Activated naive CD4-positive, alpha-beta T cell treated with anti-CD3 and anti-CD28 coated beads for 36 hours (primary cell): ENCODE data around the gene TM9SF1. TPM values are rescaled to one million over a fixed set of nuclear protein-coding genes. Genes with fewer than 3 reads are reported as not detected.

ENCODE experiments used
- CTCF ChIA-PET: fragments of 350-600 bp; sonication (Branson Sonifier 250); formaldehyde crosslinking; loops from one replicate; lab custom pipeline; 2021; ENCODE audit warnings: antibody characterized with exemption; lab: Charles Lee
- DNase-seq: peaks from one replicate; pipeline ENCODE4 v3.0.0-alpha.2; 2020
- H3K27ac Mint-ChIP-seq: one replicate; pipeline ENCODE4 v1.8.0; 2021; ENCODE audit warnings: mild to moderate bottlenecking, mixed read lengths
- H3K27me3 Mint-ChIP-seq: one replicate; pipeline ENCODE4 v1.8.0; 2021; ENCODE audit warnings: low read depth, mixed read lengths
- H3K36me3 Mint-ChIP-seq: one replicate; pipeline ENCODE4 v1.8.0; 2021; ENCODE audit warnings: low read depth, mixed read lengths
- H3K4me1 Mint-ChIP-seq: one replicate; pipeline ENCODE4 v1.8.0; 2021; ENCODE audit warnings: low read depth, mixed read lengths
- H3K4me3 Mint-ChIP-seq: one replicate; pipeline ENCODE4 v1.8.0; 2021; ENCODE audit warnings: mild to moderate bottlenecking, moderate library complexity, mixed read lengths
- H3K9me3 Mint-ChIP-seq: one replicate; pipeline ENCODE4 v1.8.0; 2021; ENCODE audit warnings: mixed read lengths
- intact Hi-C: fragments of 100-400 bp; cut with micrococcal nuclease; formaldehyde crosslinking; loops from one replicate; pipeline ENCODE4 v1.15.1; 2023
- total RNA-seq, 2 experiments: library from RNA; stranded (reverse); gene quantifications; one replicate each; pipeline ENCODE4 v1.2.3, GENCODE V29; 2021

The TM9SF1 gene
- total RNA-seq, result 10 to 100 TPM; 14.7 to 15.1 TPM

- Mint-ChIP-seq H3K9me3 (no peaks in the 10 kb centered on the region), H3K4me1 (peaks cover 56% of the 10 kb centered on the region), H3K27me3 (no peaks in the 10 kb centered on the region), H3K27ac (peak within 1 kb of the TSS; percentile 93), H3K4me3 (peak within 1 kb of the TSS; percentile 96), H3K36me3 (peaks cover 31% of the 10 kb centered on the region)
- intact Hi-C loops, result loop anchor here (1.0 kb wide), 9 partner anchors 18 to 102 kb away; partner anchors contain the start of genes CHMP4A, EMC9, GMPR2 and IRF9
- CTCF ChIA-PET, result interaction anchor here (0.7 to 2.8 kb wide), 8 partner anchors 18 to 236 kb away, joined by 3 to 10 read pairs (median 3); partner anchors contain the start of genes CHMP4A, CIDEB and TINF2
- peak; percentile 89 for DNase-seq
These were observed at the start of gene TM9SF1 for GRCh38 chr14:24195186-24196070. Gene TM9SF1, minus strand, starts transcription at chr14:24195441. Its CDS starts 422 bp downstream, at chr14:24195019.

- Mint-ChIP-seq H3K4me1 (peaks cover 47% of the 10 kb centered on the region), H3K27me3 (no peaks in the 10 kb centered on the region), H3K36me3 (peaks cover 22% of the 10 kb centered on the region), H3K27ac (peak overlapping the region; percentile 100), H3K9me3 (no peaks in the 10 kb centered on the region), H3K4me3 (peak overlapping the region; percentile 97)
- no peak for DNase-seq
- CTCF ChIA-PET, result interaction anchor here (0.7 to 9.5 kb wide), 27 partner anchors 8 to 368 kb away, joined by 3 to 310 read pairs (median 9); partner anchors contain the start of genes CHMP4A, CIDEB, DHRS1 and GMPR2
- intact Hi-C loops, result loop anchor here (1.0 to 2.0 kb wide), 5 partner anchors 45 to 185 kb away; no protein-coding TSS in a partner anchor
These were observed 48.1 kb upstream of the TM9SF1 start for GRCh38 chr14:24243336-24243836.

GRCh38 chr14:24241829-24242443 lies 46.7 kb upstream of the TM9SF1 start:
- CTCF ChIA-PET, result interaction anchor here (0.7 to 9.5 kb wide), 34 partner anchors 8 to 195 kb away, joined by 3 to 310 read pairs (median 7); partner anchors contain the start of genes CHMP4A, CIDEB, DCAF11 and DHRS1
- no peaks in the 10 kb centered on the region for H3K9me3 Mint-ChIP-seq
- intact Hi-C loops, result loop anchor here (1.0 to 2.0 kb wide), 14 partner anchors 10 to 228 kb away; partner anchors contain the start of genes DCAF11, EMC9, GMPR2 and IPO4
- peak; percentile 94 for DNase-seq
- H3K36me3 Mint-ChIP-seq, result peaks cover 34% of the 10 kb centered on the region
- peak overlapping the region; percentile 97 for H3K4me3 Mint-ChIP-seq
- H3K27me3 Mint-ChIP-seq, result no peaks in the 10 kb centered on the region
- H3K4me1 Mint-ChIP-seq, result peaks cover 49% of the 10 kb centered on the region
- peak overlapping the region; percentile 100 for H3K27ac Mint-ChIP-seq

- CTCF ChIA-PET, result interaction anchor here (0.7 to 9.5 kb wide), 7 partner anchors 21 to 93 kb away, joined by 3 to 310 read pairs (median 19); partner anchors contain the start of genes CHMP4A, CIDEB, DHRS1 and LTB4R2
- no peaks in the 10 kb centered on the region for H3K27me3 Mint-ChIP-seq
- H3K4me1 Mint-ChIP-seq, result peaks cover 53% of the 10 kb centered on the region
- intact Hi-C loops, result no loop called here
- H3K4me3 Mint-ChIP-seq, result peak overlapping the region; percentile 97
- H3K9me3 Mint-ChIP-seq, result no peaks in the 10 kb centered on the region
- H3K27ac Mint-ChIP-seq, result peak overlapping the region; percentile 79
- no peak for DNase-seq
- peaks cover 36% of the 10 kb centered on the region for H3K36me3 Mint-ChIP-seq
These were observed 45.1 kb upstream of the TM9SF1 start for GRCh38 chr14:24240110-24240918.

- CTCF ChIA-PET, result interaction anchor here (0.6 to 4.0 kb wide), 6 partner anchors 14 to 193 kb away, joined by 3 to 24 read pairs (median 6); partner anchors contain the start of genes CIDEB and MDP1
- Mint-ChIP-seq H3K27ac (peak overlapping the region; percentile 79), H3K4me1 (peaks cover 66% of the 10 kb centered on the region), H3K9me3 (no peaks in the 10 kb centered on the region), H3K27me3 (no peaks in the 10 kb centered on the region), H3K36me3 (peaks cover 42% of the 10 kb centered on the region), H3K4me3 (no peak overlapping the region)
- intact Hi-C loops, result no loop called here
- DNase-seq, result no peak
These were observed 43.3 kb upstream of the TM9SF1 start for GRCh38 chr14:24238527-24239037.

- intact Hi-C loops, result no loop called here
- H3K27ac Mint-ChIP-seq, result peak overlapping the region; percentile 79
These were observed 42.9 kb upstream of the TM9SF1 start for GRCh38 chr14:24238123-24238522.

GRCh38 chr14:24237463-24237955 lies 42.3 kb upstream of the TM9SF1 start:
- Mint-ChIP-seq H3K27me3 (no peaks in the 10 kb centered on the region), H3K36me3 (peaks cover 42% of the 10 kb centered on the region), H3K9me3 (no peaks in the 10 kb centered on the region), H3K27ac (peak overlapping the region; percentile 79), H3K4me3 (no peak overlapping the region), H3K4me1 (peaks cover 69% of the 10 kb centered on the region)
- intact Hi-C loops, result no loop called here
- CTCF ChIA-PET, result interaction anchor here (1.4 to 4.0 kb wide), 4 partner anchors 13 to 70 kb away, joined by 3 to 24 read pairs (median 10); partner anchors contain the start of genes CIDEB and MDP1
- DNase-seq, result no peak

More at GRCh38 chr14:24238123-24238522, 42.9 kb upstream of the TM9SF1 start:
- DNase-seq, result no peak
- Mint-ChIP-seq H3K27me3 (no peaks in the 10 kb centered on the region), H3K4me3 (no peak overlapping the region), H3K36me3 (peaks cover 42% of the 10 kb centered on the region), H3K9me3 (no peaks in the 10 kb centered on the region), H3K4me1 (peaks cover 68% of the 10 kb centered on the region)
- CTCF ChIA-PET, result interaction anchor here (0.9 to 4.0 kb wide), 5 partner anchors 13 to 193 kb away, joined by 3 to 24 read pairs (median 6); partner anchors contain the start of genes CIDEB and MDP1

GRCh38 chr14:24236689-24237462 lies 41.6 kb upstream of the TM9SF1 start:
- peak overlapping the region; percentile 2 for H3K27ac Mint-ChIP-seq
- no peaks in the 10 kb centered on the region for H3K9me3 Mint-ChIP-seq
- H3K4me1 Mint-ChIP-seq, result peaks cover 67% of the 10 kb centered on the region
- intact Hi-C loops, result no loop called here
- CTCF ChIA-PET, result interaction anchor here (1.4 to 4.0 kb wide), 3 partner anchors 12 to 71 kb away, joined by 3 to 24 read pairs (median 17); partner anchors contain the start of gene CIDEB
- H3K36me3 Mint-ChIP-seq, result peaks cover 40% of the 10 kb centered on the region
- DNase-seq, result no peak
- no peaks in the 10 kb centered on the region for H3K27me3 Mint-ChIP-seq
- H3K4me3 Mint-ChIP-seq, result no peak overlapping the region

GRCh38 chr14:24235804-24236688 lies 40.8 kb upstream of the TM9SF1 start:
- H3K4me3 Mint-ChIP-seq, result no peak overlapping the region
- DNase-seq, result no peak
- peak overlapping the region; percentile 1 for H3K27ac Mint-ChIP-seq
- H3K27me3 Mint-ChIP-seq, result no peaks in the 10 kb centered on the region
- H3K4me1 Mint-ChIP-seq, result peaks cover 70% of the 10 kb centered on the region
- intact Hi-C loops, result no loop called here
- H3K9me3 Mint-ChIP-seq, result no peaks in the 10 kb centered on the region
- H3K36me3 Mint-ChIP-seq, result peaks cover 39% of the 10 kb centered on the region
- CTCF ChIA-PET, result interaction anchor here (1.2 to 4.0 kb wide), 5 partner anchors 20 to 72 kb away, joined by 3 to 24 read pairs (median 7); partner anchors contain the start of genes CIDEB, MDP1 and RABGGTA
